ENCODE results near the gene PGAP2. TPM values are rescaled to one million over a fixed set of nuclear protein-coding genes. Genes with fewer than 3 reads are reported as not detected.
A peak's percentile ranks its signal among the peaks of the same experiment; 100 is the strongest.

PGAP2 gene
- total RNA-seq, 4 donors from 2014 or later = 9.1 to 67.2 (median 53.7) TPM

- no peak for TF ChIP-seq CTCF (IDR thresholded peaks at IDR 0.05)
- TF ChIP-seq POLR2A (IDR thresholded peaks at IDR 0.05) = no peak
- H3K4me1 ChIP-seq = peaks cover 0 to 7% (median 1%) of the 10 kb centered on the region in 4 donors
- no peaks in the 10 kb centered on the region for H3K9me3 ChIP-seq
- no peaks in the 10 kb centered on the region for H3K36me3 ChIP-seq
- H3K4me3 ChIP-seq = no peak overlapping the region
- H3K27ac ChIP-seq = no peak overlapping the region
- H3K27me3 ChIP-seq = no peaks in the 10 kb centered on the region
- no peak for DNase-seq
Observed at GRCh38 chr11:3845670-3846069, 37.3 kb downstream of the PGAP2 start.

GRCh38 chr11:3849297-3849874 lies 41.0 kb downstream of the PGAP2 start:
- Histone ChIP-seq H3K27me3 (no peaks in the 10 kb centered on the region), H3K4me3 (no peak overlapping the region), H3K9me3 (no peaks in the 10 kb centered on the region), H3K36me3 (no peaks in the 10 kb centered on the region), H3K4me1 (peaks cover 0 to 12% (median 6%) of the 10 kb centered on the region in 4 donors), H3K27ac (no peak overlapping the region)
- DNase-seq = peak in 1 of 3 donors; percentile 62
- TF ChIP-seq CTCF (IDR thresholded peaks at IDR 0.05) (peak; percentile 43 to 77 (median 72)), POLR2A (IDR thresholded peaks at IDR 0.05) (no peak)

- TF ChIP-seq POLR2A (IDR thresholded peaks at IDR 0.05) (no peak), CTCF (IDR thresholded peaks at IDR 0.05) (no peak)
- Histone ChIP-seq H3K9me3 (no peaks in the 10 kb centered on the region), H3K27me3 (no peaks in the 10 kb centered on the region), H3K4me1 (peaks cover 0 to 34% (median 21%) of the 10 kb centered on the region in 4 donors), H3K36me3 (no peaks in the 10 kb centered on the region), H3K4me3 (no peak overlapping the region), H3K27ac (peak overlapping the region; percentile 97 to 99 (median 98))
- no peak for DNase-seq
Observed at GRCh38 chr11:3853545-3853842, 45.1 kb downstream of the PGAP2 start.

- Histone ChIP-seq H3K4me3 (peak overlapping the region in 3 of 4 donors; percentile 79 to 96 (median 83)), H3K36me3 (no peaks in the 10 kb centered on the region), H3K27me3 (no peaks in the 10 kb centered on the region), H3K4me1 (peaks cover under 1 to 39% (median 27%) of the 10 kb centered on the region in 4 donors), H3K27ac (peak overlapping the region; percentile 97 to 99 (median 98)), H3K9me3 (no peaks in the 10 kb centered on the region)
- DNase-seq = peak; percentile 53 to 90 (median 84)
- TF ChIP-seq POLR2A (IDR thresholded peaks at IDR 0.05) (no peak), CTCF (IDR thresholded peaks at IDR 0.05) (no peak)
Observed at GRCh38 chr11:3853899-3854659, 45.7 kb downstream of the PGAP2 start.

- H3K27me3 ChIP-seq = no peaks in the 10 kb centered on the region
- no peak for TF ChIP-seq POLR2A (IDR thresholded peaks at IDR 0.05)
- TF ChIP-seq CTCF (IDR thresholded peaks at IDR 0.05) = no peak
- peak overlapping the region; percentile 79 to 96 (median 89) for H3K4me3 ChIP-seq
- no peak for DNase-seq
- no peaks in the 10 kb centered on the region for H3K36me3 ChIP-seq
- H3K9me3 ChIP-seq = no peaks in the 10 kb centered on the region
- peaks cover 6 to 45% (median 32%) of the 10 kb centered on the region in 4 donors for H3K4me1 ChIP-seq
- peak overlapping the region; percentile 97 to 99 (median 98) for H3K27ac ChIP-seq
Observed at GRCh38 chr11:3854660-3854976, 46.3 kb downstream of the PGAP2 start.
